CD14-positive monocyte (primary cell): ENCODE results near the gene COPS2. TPM values are rescaled to one million over a fixed set of nuclear protein-coding genes. Genes with fewer than 3 reads are reported as not detected.

Source experiments
- DNase-seq, 3 donors: peaks; one replicate each; pipeline ENCODE4 v3.0.0-alpha.2; 2011 to 2022
- H2AFZ ChIP-seq: 2 replicates; pipeline ENCODE4 v1.6.0; 2012; ENCODE audit warnings: mild to moderate bottlenecking, low read depth, low read length, inconsistent platforms; ENCODE audit not compliant: insufficient read depth, poor library complexity, severe bottlenecking
- H3K27ac ChIP-seq, 2 donors: 1 replicate in 1 of 2; 2 replicates in 1 of 2; pipeline ENCODE4 v1.5.1; 2012 to 2013; ENCODE audit warnings: low read length in 2 of 2, control low read depth in 1 of 2, inconsistent platforms in 1 of 2, low read depth in 1 of 2, mild to moderate bottlenecking in 1 of 2
- H3K27me3 ChIP-seq, 2 donors: one replicate each; pipeline versions ENCODE4 v1.6.0 to v1.6.1; 2011 to 2013; ENCODE audit warnings: low read length in 2 of 2; ENCODE audit not compliant: control insufficient read depth in 2 of 2, insufficient read depth in 2 of 2
- H3K36me3 ChIP-seq, 2 donors: replicated peaks in 1 of 2; 1 replicate in 1 of 2; 2 replicates in 1 of 2; pipeline versions ENCODE4 v1.5.1 to v1.6.1; 2012 to 2013; ENCODE audit warnings: low read length in 2 of 2, control low read depth in 1 of 2, inconsistent platforms in 1 of 2, mild to moderate bottlenecking in 1 of 2; ENCODE audit not compliant: insufficient read depth in 2 of 2, control insufficient read depth in 1 of 2
- H3K4me1 ChIP-seq, 2 donors: 1 replicate in 1 of 2; 2 replicates in 1 of 2; pipeline versions ENCODE4 v1.5.1 to v1.6.1; 2012 to 2013; ENCODE audit warnings: low read length in 2 of 2, control low read depth in 1 of 2, inconsistent platforms in 1 of 2, mild to moderate bottlenecking in 1 of 2, moderate library complexity in 1 of 2; ENCODE audit not compliant: insufficient read depth in 2 of 2, control insufficient read depth in 1 of 2
- H3K4me2 ChIP-seq: replicated peaks from 2 replicates; pipeline ENCODE3; 2012; ENCODE audit warnings: low read length, moderate library complexity, mild to moderate bottlenecking; ENCODE audit not compliant: poor library complexity, severe bottlenecking; ENCODE audit errors: extremely low read depth
- H3K4me3 ChIP-seq, 3 experiments: fragments of 200-600 bp in 1 of 3; sonication (generic) in 1 of 3; replicated peaks in 1 of 3; 1 replicate in 2 of 3; 2 replicates in 1 of 3; pipeline ENCODE4 v1.5.1; 2011 to 2013; ENCODE audit warnings: low read length in 3 of 3, mild to moderate bottlenecking in 3 of 3, control low read depth in 2 of 3, low read depth in 2 of 3, inconsistent platforms in 1 of 3, moderate library complexity in 1 of 3
- H3K79me2 ChIP-seq: 2 replicates; pipeline ENCODE4 v1.6.0; 2012; ENCODE audit warnings: mild to moderate bottlenecking, control low read depth, inconsistent platforms, low read length, moderate library complexity; ENCODE audit not compliant: insufficient read depth
- H3K9ac ChIP-seq: 2 replicates; pipeline ENCODE4 v1.6.0; 2017; ENCODE audit warnings: low read length, mild to moderate bottlenecking; ENCODE audit not compliant: insufficient read depth, poor library complexity, severe bottlenecking
- H3K9me3 ChIP-seq, 2 donors: replicated peaks in 1 of 2; 1 replicate in 1 of 2; 2 replicates in 1 of 2; pipeline versions ENCODE4 v1.5.1 to v1.6.1; 2012 to 2013; ENCODE audit warnings: low read length in 2 of 2, control low read depth in 1 of 2; ENCODE audit not compliant: control insufficient read depth in 1 of 2, insufficient read depth in 1 of 2
- H4K20me1 ChIP-seq: 2 replicates; pipeline ENCODE4 v1.6.0; 2012; ENCODE audit warnings: mild to moderate bottlenecking, low read length, control low read depth, moderate library complexity; ENCODE audit not compliant: insufficient read depth
- H3K27ac Mint-ChIP-seq, 7 donors: one replicate each; pipeline ENCODE4 v1.8.0; 2020; ENCODE audit warnings: mild to moderate bottlenecking in 7 of 7, mixed read lengths in 7 of 7, moderate library complexity in 6 of 7, inconsistent platforms in 2 of 7
- H3K27me3 Mint-ChIP-seq, 3 donors: one replicate each; pipeline ENCODE4 v1.8.0; 2021 to 2022; ENCODE audit warnings: low read depth in 3 of 3, mild to moderate bottlenecking in 3 of 3, mixed read lengths in 3 of 3, moderate library complexity in 3 of 3, inconsistent platforms in 1 of 3
- H3K36me3 Mint-ChIP-seq, 2 donors: one replicate each; pipeline ENCODE4 v1.8.0; 2020; ENCODE audit warnings: mixed read lengths in 2 of 2, inconsistent platforms in 1 of 2, mild to moderate bottlenecking in 1 of 2
- H3K4me1 Mint-ChIP-seq: one replicate; pipeline ENCODE4 v1.8.0; 2020; ENCODE audit warnings: mild to moderate bottlenecking, mixed read lengths
- H3K4me3 Mint-ChIP-seq, 2 donors: one replicate each; pipeline ENCODE4 v1.8.0; 2020; ENCODE audit warnings: mild to moderate bottlenecking in 2 of 2, mixed read lengths in 2 of 2, moderate library complexity in 1 of 2
- H3K9me3 Mint-ChIP-seq, 7 donors: one replicate each; pipeline ENCODE4 v1.8.0; 2020 to 2022; ENCODE audit warnings: mixed read lengths in 7 of 7, mild to moderate bottlenecking in 6 of 7, moderate library complexity in 6 of 7, inconsistent platforms in 2 of 7
- WGBS: methylation state at CpG from one replicate; pipeline ENCODE4 v1.1.5; 2013; ENCODE audit warnings: missing lambda C conversion rate; ENCODE audit not compliant: insufficient coverage; 5-methylcytosine and 5-hydroxymethylcytosine counted together
- intact Hi-C, 2 donors: fragments of 100-400 bp; cut with micrococcal nuclease; formaldehyde crosslinking; loops; one replicate each; pipeline versions ENCODE4 v1.15.0 to v1.15.1; 2023
- polyA plus RNA-seq, 3 donors: library from polyadenylated mRNA; depleted of rRNA in 1 of 3; unstranded in 2 of 3; stranded (reverse) in 1 of 3; fragments of 300-500 nt in 2 of 3; fragments of >200 nt in 1 of 3; fragmentation: Illumina TruSeq in 2 of 3; gene quantifications; 1 replicate in 2 of 3; 2 replicates in 1 of 3; pipeline ENCODE4 v1.2.3, GENCODE V29; 2012 to 2021
- TF ChIP-seq, protein P1 (sequence below): fragments of 200-600 bp; IDR thresholded peaks from one replicate; pipeline ENCODE4 v1.8.0; 2022; ENCODE audit warnings: antibody characterized with exemption, mild to moderate bottlenecking

The COPS2 gene
- polyA plus RNA-seq, 3 donors, result 22.2 to 36.1 (median 32.4) TPM

DNA sequence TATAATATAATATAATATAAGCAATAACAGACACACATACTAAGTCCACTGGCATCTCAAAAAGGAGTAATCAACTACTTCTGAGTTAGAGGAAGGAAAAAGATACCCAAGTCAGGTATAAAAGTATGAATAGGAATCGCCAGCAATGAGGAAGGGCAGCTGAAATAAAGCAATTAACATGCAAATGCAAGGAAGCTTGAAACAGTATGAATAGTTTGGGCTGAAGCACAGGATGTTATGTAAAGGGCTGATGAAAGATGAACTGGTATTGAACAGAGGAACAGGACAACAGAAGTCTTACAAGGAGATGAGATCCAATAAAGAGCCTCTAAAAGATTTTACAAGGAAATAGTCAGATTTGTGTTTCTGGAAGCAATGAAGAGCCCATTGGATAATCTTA lies 7.1 kb downstream of the COPS2 start:
- H3K79me2 ChIP-seq, result peaks cover 92% of the 10 kb centered on the region
- peaks cover 17 to 21% of the 10 kb centered on the region in 2 donors for H3K36me3 Mint-ChIP-seq
- DNase-seq, result no peak
- intact Hi-C loops, result loop anchor here in 1 of 2 donors (10.0 kb wide), 1 partner anchor 283 kb away; no protein-coding TSS in a partner anchor
- no peak overlapping the region for H3K4me3 ChIP-seq
- H3K9ac ChIP-seq, result no peak overlapping the region
- H3K9me3 ChIP-seq, result no peaks in the 10 kb centered on the region
- no peaks in the 10 kb centered on the region for H3K27me3 Mint-ChIP-seq
- TF ChIP-seq, protein P1, sequence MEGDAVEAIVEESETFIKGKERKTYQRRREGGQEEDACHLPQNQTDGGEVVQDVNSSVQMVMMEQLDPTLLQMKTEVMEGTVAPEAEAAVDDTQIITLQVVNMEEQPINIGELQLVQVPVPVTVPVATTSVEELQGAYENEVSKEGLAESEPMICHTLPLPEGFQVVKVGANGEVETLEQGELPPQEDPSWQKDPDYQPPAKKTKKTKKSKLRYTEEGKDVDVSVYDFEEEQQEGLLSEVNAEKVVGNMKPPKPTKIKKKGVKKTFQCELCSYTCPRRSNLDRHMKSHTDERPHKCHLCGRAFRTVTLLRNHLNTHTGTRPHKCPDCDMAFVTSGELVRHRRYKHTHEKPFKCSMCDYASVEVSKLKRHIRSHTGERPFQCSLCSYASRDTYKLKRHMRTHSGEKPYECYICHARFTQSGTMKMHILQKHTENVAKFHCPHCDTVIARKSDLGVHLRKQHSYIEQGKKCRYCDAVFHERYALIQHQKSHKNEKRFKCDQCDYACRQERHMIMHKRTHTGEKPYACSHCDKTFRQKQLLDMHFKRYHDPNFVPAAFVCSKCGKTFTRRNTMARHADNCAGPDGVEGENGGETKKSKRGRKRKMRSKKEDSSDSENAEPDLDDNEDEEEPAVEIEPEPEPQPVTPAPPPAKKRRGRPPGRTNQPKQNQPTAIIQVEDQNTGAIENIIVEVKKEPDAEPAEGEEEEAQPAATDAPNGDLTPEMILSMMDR, result no peak
- peak overlapping the region; percentile 24 for H3K4me2 ChIP-seq
- no peak overlapping the region for H3K4me3 Mint-ChIP-seq
- no peaks in the 10 kb centered on the region for H3K9me3 Mint-ChIP-seq
- no CpG with 5 or more reads among the region's 1 CpG for WGBS
- peak overlapping the region; percentile 13 to 80 (median 74) for H3K27ac Mint-ChIP-seq
- H3K4me1 Mint-ChIP-seq, result peaks cover 29% of the 10 kb centered on the region
- H3K36me3 ChIP-seq, result peaks cover 18 to 19% of the 10 kb centered on the region in 2 donors
- H2AFZ ChIP-seq, result no peak overlapping the region
- H3K4me1 ChIP-seq, result peaks cover 14 to 19% of the 10 kb centered on the region in 2 donors
- peak overlapping the region in 1 of 2 donors; percentile 63 for H3K27ac ChIP-seq
- H3K27me3 ChIP-seq, result no peaks in the 10 kb centered on the region
- peaks cover 86% of the 10 kb centered on the region for H4K20me1 ChIP-seq

DNA sequence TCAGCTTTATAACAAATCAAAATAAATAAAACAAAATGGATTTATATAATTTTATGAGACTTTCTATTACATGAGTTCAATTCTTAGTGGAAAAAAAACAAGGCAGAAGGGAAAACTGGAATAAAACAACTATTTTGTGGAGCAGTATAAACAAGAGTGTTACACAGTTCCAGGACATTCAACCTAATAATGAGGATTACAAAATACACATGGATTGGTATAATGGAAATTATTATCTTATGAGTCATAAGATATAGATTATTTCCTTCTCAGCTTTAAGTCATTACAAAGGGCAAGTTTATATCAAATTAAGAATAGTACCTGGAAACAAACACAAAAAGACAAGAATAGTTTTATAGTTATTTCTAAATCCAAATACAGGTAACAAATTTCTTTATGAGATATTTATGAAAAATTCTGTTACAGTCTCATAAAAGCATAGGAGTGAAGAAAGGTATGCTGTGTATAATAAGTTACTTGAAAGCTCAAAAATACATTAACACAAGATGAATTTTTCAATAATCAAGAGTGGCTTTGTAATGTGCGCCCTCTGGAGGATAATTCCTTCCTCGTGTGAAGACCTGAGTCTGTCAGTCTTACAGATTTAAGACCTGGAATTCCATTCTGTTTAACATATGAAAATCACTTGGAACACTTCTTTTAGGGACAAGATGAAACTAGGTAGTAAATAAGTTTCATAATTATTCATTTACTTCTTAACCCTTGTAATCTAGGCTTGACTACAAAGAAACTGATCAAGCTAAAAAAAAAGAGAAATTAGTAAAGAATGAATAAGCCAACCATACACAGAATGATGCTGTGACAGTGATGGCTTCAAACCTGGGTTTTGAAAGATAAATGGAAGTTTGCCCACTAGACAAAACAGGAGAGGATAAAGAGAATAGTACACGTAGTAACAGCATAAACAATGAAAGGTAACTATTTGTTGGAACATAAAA lies 9.5 kb downstream of the COPS2 start:
- H3K4me2 ChIP-seq, result no peak overlapping the region
- H2AFZ ChIP-seq, result no peak overlapping the region
- Mint-ChIP-seq H3K27me3 (no peaks in the 10 kb centered on the region), H3K4me1 (peaks cover 23% of the 10 kb centered on the region), H3K36me3 (peaks cover 40 to 43% of the 10 kb centered on the region in 2 donors), H3K9me3 (no peaks in the 10 kb centered on the region), H3K27ac (peak overlapping the region in 1 of 7 donors; percentile 32), H3K4me3 (no peak overlapping the region)
- H3K9me3 ChIP-seq, result no peaks in the 10 kb centered on the region
- peak; percentile 12 to 38 (median 20) for DNase-seq
- H3K4me1 ChIP-seq, result peaks cover 14 to 19% of the 10 kb centered on the region in 2 donors
- no CpG with 5 or more reads among the region's 3 CpGs for WGBS
- intact Hi-C loops, result loop anchor here in 1 of 2 donors (10.0 kb wide), 1 partner anchor 281 kb away; no protein-coding TSS in a partner anchor
- no peak overlapping the region for H3K27ac ChIP-seq
- H3K27me3 ChIP-seq, result no peaks in the 10 kb centered on the region
- H3K4me3 ChIP-seq, result no peak overlapping the region
- peaks cover 80% of the 10 kb centered on the region for H4K20me1 ChIP-seq
- H3K9ac ChIP-seq, result no peak overlapping the region
- peaks cover 41 to 43% of the 10 kb centered on the region in 2 donors for H3K36me3 ChIP-seq
- peaks cover 71% of the 10 kb centered on the region for H3K79me2 ChIP-seq
- TF ChIP-seq, protein P1, result peak; percentile 79
